Activated naive CD4-positive, alpha-beta T cell treated with anti-CD3 and anti-CD28 coated beads, Interleukin-2, amount 50 U/mL, for 24 hours (primary cell): Measurements from ENCODE around the gene ALDH1A3.

ENCODE experiments used
- H3K27ac Mint-ChIP-seq: one replicate; pipeline ENCODE4 v1.8.0; 2021; ENCODE audit warnings: mild to moderate bottlenecking, mixed read lengths
- H3K27me3 Mint-ChIP-seq: one replicate; pipeline ENCODE4 v1.8.0; 2021; ENCODE audit warnings: mixed read lengths
- H3K36me3 Mint-ChIP-seq: one replicate; pipeline ENCODE4 v1.8.0; 2021; ENCODE audit warnings: mixed read lengths
- H3K4me1 Mint-ChIP-seq: one replicate; pipeline ENCODE4 v1.8.0; 2021; ENCODE audit warnings: mixed read lengths
- H3K4me3 Mint-ChIP-seq: one replicate; pipeline ENCODE4 v1.8.0; 2021; ENCODE audit warnings: mild to moderate bottlenecking, mixed read lengths
- H3K9me3 Mint-ChIP-seq: one replicate; pipeline ENCODE4 v1.8.0; 2021; ENCODE audit warnings: mixed read lengths

ALDH1A3 gene

DNA sequence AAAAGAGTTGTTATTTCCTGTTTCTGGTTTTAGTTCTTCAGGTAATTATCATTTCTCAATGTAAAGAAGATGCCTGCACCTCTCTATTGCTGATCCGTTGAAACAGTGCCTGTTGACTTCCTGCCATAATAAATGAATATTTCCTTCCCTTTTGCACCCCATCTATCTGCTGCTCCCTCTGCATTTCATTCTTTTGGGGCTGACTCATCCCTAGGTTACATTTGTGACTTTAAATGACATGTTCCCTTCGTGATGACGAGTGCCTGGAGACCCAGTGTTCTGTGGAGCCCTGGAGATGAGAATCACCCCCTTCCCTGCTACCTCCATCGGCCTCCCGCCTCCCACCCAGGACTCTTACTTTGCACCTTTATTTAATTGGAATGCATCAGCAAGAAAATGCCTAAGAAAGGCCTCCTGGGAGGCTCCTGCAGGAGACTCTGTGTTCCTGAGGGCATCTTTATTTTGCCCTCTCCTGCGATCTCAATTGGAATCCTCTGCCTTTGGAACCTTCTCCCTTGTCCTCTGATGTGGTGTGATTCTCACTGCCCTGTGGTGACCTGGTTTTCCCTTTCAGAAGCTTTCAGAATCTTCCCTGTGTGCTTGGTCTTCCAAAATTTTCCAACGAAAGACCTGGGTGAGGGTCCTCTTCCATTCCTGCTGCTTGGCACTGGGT lies 53.2 kb downstream of the ALDH1A3 start:
- Mint-ChIP-seq H3K9me3 (no peaks in the 10 kb centered on the region), H3K27ac (no peak overlapping the region), H3K4me1 (no peaks in the 10 kb centered on the region), H3K27me3 (peaks cover 2% of the 10 kb centered on the region), H3K4me3 (no peak overlapping the region), H3K36me3 (no peaks in the 10 kb centered on the region)

DNA sequence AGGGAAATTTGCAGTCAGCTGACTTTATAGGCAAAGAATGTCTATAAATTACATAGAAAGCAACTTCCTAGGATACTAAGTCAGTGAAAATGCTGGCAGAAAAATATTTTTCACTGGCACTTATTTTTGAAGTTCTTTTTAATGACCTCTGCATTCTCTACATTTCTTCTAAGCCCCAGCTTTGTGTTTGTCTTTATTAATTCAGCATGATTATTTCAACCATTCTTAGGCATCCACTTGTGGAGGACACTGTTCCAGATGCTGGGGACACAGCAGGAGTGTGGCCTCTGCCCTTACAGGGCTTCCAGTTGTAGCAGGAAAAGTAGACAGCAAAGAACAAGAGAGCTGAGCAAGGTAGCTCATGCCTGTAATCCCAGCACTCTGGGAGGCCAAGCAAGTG lies 54.5 kb downstream of the ALDH1A3 start:
- H3K4me1 Mint-ChIP-seq, result no peaks in the 10 kb centered on the region
- H3K27me3 Mint-ChIP-seq, result peaks cover 2% of the 10 kb centered on the region
- no peak overlapping the region for H3K4me3 Mint-ChIP-seq
- no peak overlapping the region for H3K27ac Mint-ChIP-seq
- H3K9me3 Mint-ChIP-seq, result no peaks in the 10 kb centered on the region
- no peaks in the 10 kb centered on the region for H3K36me3 Mint-ChIP-seq

DNA sequence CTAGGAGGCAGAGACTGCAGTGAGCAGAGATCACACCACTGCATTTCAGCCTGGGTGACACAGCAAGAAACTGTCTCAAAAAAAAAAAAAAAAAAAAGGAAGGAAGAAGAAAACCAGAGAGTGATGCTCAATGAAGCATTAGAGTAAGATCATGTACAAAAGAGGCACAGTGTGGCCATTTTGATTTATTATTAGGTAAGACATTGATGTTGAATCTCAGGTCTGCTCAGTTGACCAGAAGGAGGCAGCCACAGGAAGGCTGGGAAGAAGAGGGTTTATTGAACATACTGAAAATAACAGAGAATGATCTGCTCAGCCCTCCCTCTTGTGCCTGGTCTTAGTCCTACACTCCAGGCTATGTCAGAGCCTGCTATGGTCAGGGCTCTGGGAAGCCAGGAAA lies 55.1 kb downstream of the ALDH1A3 start:
- no peaks in the 10 kb centered on the region for H3K9me3 Mint-ChIP-seq
- no peak overlapping the region for H3K27ac Mint-ChIP-seq
- no peaks in the 10 kb centered on the region for H3K4me1 Mint-ChIP-seq
- no peak overlapping the region for H3K4me3 Mint-ChIP-seq
- no peaks in the 10 kb centered on the region for H3K36me3 Mint-ChIP-seq
- peaks cover 2% of the 10 kb centered on the region for H3K27me3 Mint-ChIP-seq

DNA sequence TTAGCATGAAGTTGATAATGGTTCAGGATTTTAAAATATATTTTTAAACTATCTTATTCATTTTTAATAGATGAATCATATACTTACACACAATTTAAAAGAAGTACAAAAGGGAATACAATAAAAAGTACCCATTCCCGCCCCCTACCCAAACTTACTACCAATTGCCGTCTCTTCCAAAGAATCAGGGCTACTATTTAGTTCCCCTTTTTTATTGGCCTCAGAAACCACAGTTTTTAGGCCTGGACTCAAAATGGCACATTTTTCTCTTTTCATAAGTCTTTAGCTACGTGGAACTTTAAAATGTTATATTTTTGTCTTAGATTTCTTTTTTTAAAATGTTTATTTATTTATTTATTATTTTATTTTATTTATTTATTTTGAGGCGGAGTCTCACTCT lies 57.5 kb downstream of the ALDH1A3 start:
- H3K4me3 Mint-ChIP-seq, result no peak overlapping the region

DNA sequence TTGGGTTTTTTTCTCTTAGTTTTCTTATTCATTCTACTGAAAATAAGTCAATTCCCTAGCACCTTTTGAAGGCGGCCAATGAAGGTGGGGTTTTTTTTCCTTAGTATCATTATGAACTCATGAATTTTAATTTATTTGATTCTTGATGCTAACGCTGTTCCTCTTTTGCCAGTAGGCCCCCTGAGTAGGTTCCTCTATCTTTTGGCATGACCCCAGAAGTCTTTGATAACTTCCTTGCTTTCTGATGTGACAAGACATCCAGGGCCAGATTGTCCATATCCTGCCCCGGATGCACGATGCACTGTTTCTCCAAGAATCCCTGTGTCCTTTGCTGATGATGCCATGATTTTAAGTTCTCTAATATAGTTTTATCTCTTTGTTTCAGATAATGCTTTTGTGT lies 60.2 kb downstream of the ALDH1A3 start:
- Mint-ChIP-seq H3K4me3 (no peak overlapping the region), H3K36me3 (no peaks in the 10 kb centered on the region), H3K27me3 (no peaks in the 10 kb centered on the region), H3K9me3 (no peaks in the 10 kb centered on the region), H3K4me1 (no peaks in the 10 kb centered on the region), H3K27ac (no peak overlapping the region)

More for the DNA sequence above, 57.5 kb downstream of the ALDH1A3 start:
- no peaks in the 10 kb centered on the region for H3K4me1 Mint-ChIP-seq
- no peaks in the 10 kb centered on the region for H3K9me3 Mint-ChIP-seq
- H3K36me3 Mint-ChIP-seq, result no peaks in the 10 kb centered on the region
- peaks cover 2% of the 10 kb centered on the region for H3K27me3 Mint-ChIP-seq
- no peak overlapping the region for H3K27ac Mint-ChIP-seq

DNA sequence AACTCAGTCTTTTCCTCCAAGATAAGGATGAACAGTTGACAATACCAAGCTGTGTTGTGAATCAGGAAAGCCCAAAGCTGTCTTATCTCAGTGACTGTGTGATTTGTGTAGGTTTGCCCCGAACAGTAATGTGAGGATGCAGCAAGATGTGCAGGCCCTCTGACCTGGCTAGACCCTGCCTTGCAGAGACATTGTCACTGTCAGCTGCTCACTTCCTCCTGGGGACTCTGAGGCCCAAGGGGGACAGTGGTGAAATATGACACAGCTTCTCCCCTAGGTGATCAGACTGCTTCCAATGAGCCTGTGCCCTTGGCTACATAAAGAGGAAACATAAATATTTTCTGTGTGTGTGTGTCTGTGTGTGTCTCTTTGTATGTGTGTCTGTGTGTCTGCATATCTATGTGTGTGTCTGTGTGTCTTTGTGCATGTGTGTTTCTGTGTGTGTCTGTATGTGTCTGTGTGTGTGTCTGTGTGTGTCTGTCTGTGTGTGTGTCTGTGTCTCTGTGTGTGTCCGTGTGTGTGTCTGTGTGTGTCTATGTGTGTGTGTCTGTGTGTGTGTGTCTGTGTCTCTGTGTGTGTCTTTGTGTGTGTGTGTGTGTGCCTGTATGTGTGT lies 61.2 kb downstream of the ALDH1A3 start:
- H3K27me3 Mint-ChIP-seq, result no peaks in the 10 kb centered on the region
- H3K27ac Mint-ChIP-seq, result no peak overlapping the region
- H3K4me3 Mint-ChIP-seq, result no peak overlapping the region
- H3K36me3 Mint-ChIP-seq, result no peaks in the 10 kb centered on the region
- H3K9me3 Mint-ChIP-seq, result no peaks in the 10 kb centered on the region
- no peaks in the 10 kb centered on the region for H3K4me1 Mint-ChIP-seq

DNA sequence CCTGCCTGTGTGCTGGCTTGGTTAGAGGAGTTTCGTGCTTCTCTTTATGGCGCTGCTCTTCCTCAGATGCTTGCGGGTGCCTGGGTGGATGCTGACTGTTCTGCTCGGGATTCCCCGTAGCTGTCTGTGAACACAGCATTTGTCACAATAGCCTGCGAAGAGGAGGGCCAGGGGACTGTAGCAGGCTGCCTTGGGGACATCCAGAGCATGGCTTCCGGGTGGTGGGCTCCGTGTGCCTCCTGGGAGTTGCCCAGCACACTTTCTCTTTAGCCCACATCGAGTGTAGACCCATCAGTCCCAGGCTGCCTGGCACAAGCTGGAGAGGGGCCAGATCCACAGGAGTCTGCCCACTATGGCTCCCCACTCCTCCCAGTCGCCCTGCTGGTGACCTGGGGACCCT lies 61.9 kb downstream of the ALDH1A3 start:
- no peaks in the 10 kb centered on the region for H3K27me3 Mint-ChIP-seq
- H3K36me3 Mint-ChIP-seq, result no peaks in the 10 kb centered on the region
- H3K9me3 Mint-ChIP-seq, result no peaks in the 10 kb centered on the region

DNA sequence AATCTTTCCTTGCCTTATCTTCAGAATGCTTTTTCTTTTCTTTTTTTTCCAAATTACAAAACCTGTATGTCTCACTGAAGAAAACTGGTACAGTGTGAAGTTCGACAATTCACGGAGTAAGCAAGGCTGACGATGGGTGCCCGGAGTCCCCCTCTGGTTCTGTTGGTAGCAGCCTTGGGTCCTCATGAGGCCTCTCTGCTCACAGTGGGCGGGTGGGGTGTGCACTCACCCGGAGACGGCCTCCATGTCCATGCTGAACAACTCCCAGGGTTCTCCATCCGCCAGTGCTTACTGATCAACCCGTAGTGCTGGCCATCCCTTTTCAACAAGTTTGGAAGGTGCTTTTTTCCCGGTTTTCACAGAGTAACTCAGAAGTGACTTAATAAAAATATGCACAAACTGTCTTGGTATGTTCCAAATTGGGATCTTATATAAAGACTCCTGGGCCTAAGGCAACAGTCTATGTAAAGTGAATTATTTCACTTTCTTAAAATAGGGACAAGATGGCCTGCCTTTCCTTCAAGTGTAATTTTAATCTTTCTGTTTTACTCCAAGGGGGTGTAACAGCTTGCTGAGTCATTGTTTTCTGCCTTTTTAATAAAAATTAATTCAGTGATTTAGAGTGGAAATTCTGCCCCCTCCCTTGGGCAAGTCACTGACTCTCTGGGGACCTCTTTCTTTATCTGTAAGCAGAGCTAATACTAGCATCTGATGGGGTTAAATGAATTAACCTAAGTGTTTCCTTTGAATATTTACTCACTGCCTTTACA lies 63.2 kb downstream of the ALDH1A3 start:
- H3K9me3 Mint-ChIP-seq, result no peaks in the 10 kb centered on the region
- no peak overlapping the region for H3K27ac Mint-ChIP-seq

More for the DNA sequence above, 61.9 kb downstream of the ALDH1A3 start:
- Mint-ChIP-seq H3K4me3 (no peak overlapping the region), H3K27ac (no peak overlapping the region), H3K4me1 (no peaks in the 10 kb centered on the region)

DNA sequence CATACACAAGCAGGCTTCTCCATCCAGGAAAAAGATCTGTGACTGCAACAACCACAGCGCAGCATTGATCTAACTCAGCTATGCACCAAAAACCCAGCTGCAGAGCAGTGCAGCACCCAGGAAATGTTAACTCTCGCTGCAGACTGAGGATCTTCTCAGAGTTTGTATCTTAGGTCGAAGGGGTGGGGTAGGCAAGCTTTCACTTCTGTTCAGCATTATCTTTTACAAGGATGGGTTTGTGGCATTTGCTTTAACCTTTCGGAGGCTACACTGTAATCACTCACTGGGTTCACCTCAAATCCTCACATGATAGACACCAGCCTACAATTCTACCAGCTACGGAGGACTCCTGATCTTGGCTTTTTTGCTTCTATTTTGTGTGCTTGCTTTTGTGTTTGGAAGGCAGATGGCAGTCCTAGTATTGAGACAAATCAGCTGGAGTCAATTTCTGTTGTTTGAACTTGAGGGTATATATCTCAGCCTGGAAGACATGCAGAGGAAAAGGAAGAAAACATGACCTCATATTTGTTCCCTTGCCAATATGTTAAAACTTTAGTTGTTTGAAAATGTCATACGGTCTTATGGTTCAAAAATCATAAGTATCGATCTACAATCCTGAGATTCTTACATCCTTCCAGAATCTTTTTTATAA lies 64.7 kb downstream of the ALDH1A3 start:
- H3K9me3 Mint-ChIP-seq, result no peaks in the 10 kb centered on the region
- H3K36me3 Mint-ChIP-seq, result no peaks in the 10 kb centered on the region
- H3K4me1 Mint-ChIP-seq, result no peaks in the 10 kb centered on the region
- no peak overlapping the region for H3K4me3 Mint-ChIP-seq
- no peak overlapping the region for H3K27ac Mint-ChIP-seq
- peaks cover 8% of the 10 kb centered on the region for H3K27me3 Mint-ChIP-seq

More for the DNA sequence above, 63.2 kb downstream of the ALDH1A3 start:
- no peaks in the 10 kb centered on the region for H3K27me3 Mint-ChIP-seq
- H3K4me1 Mint-ChIP-seq, result no peaks in the 10 kb centered on the region
- no peaks in the 10 kb centered on the region for H3K36me3 Mint-ChIP-seq
- H3K4me3 Mint-ChIP-seq, result no peak overlapping the region

DNA sequence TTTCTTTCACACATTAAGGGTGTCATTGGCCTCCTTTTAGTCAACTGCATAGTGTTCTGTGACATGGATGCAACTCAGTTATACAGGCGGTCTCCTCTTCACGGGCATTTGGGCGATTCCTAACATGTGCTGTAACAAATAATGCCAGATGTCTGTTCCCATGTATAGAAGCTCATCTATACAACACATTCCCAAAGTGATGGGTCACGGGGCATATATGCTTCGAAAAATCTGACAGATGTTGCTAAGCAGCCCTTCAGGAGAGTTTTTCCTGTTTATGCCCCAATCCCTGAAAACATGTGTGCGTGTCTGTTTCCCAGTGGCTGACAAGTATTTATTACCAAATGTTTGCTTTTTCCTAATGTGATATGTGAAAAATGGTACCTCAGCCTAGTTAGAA lies 65.4 kb downstream of the ALDH1A3 start:
- Mint-ChIP-seq H3K27me3 (peaks cover 11% of the 10 kb centered on the region), H3K4me1 (no peaks in the 10 kb centered on the region), H3K36me3 (no peaks in the 10 kb centered on the region)

DNA sequence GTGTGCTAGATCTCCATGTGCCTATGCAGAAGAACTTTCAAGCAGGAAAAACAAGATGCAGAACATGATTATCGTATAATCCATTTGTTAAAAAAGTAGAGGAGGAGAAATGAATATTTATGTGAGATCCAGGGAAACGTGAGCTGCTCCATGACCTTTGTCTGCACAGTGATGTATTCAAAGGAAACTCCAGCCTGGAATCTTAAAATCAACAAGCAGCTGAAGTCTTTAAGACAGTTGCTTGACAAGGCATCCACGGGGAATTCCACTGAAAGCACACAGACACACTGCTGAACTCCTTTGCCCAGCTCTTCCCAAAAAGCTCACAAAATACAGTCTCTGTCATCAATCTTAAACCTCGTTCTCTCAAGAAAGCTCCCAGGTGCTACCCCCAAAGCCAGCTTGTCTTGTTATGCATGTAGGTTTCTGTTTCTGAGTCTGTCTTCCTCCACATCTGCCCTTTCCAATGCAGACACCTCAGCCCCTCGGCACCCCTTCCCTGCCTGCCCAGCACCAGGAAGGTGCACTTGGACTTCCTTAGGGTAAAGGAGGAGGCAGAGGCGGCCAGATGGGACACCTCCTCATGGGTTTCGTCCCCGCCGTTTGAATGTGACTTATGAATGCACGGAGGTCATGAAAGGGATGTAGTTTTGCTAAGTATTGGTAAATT lies 68.3 kb downstream of the ALDH1A3 start:
- Mint-ChIP-seq H3K27ac (no peak overlapping the region), H3K9me3 (no peaks in the 10 kb centered on the region)

More for the DNA sequence above, 65.4 kb downstream of the ALDH1A3 start:
- H3K4me3 Mint-ChIP-seq, result no peak overlapping the region
- H3K9me3 Mint-ChIP-seq, result no peaks in the 10 kb centered on the region
- H3K27ac Mint-ChIP-seq, result no peak overlapping the region

DNA sequence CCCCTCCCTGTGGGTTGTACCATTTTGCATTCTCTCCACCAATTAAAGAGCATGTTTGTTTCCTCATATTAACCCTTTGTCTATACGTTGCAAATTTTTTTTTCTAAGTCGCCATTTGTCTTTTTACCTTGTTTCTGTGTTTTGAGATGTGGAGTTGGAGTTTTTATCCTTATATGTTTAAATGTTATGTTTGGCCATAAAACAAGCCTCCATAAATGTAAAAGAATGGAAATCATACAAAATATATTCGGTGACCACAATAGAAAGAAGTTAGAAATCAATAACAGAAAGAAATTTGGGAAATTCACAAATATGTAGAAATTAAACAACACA lies 68.8 kb downstream of the ALDH1A3 start:
- Mint-ChIP-seq H3K27ac (no peak overlapping the region), H3K27me3 (peaks cover 11% of the 10 kb centered on the region), H3K4me3 (no peak overlapping the region)

More for the DNA sequence above, 68.3 kb downstream of the ALDH1A3 start:
- H3K27me3 Mint-ChIP-seq, result peaks cover 11% of the 10 kb centered on the region
- H3K4me3 Mint-ChIP-seq, result no peak overlapping the region
- no peaks in the 10 kb centered on the region for H3K36me3 Mint-ChIP-seq
- no peaks in the 10 kb centered on the region for H3K4me1 Mint-ChIP-seq

DNA sequence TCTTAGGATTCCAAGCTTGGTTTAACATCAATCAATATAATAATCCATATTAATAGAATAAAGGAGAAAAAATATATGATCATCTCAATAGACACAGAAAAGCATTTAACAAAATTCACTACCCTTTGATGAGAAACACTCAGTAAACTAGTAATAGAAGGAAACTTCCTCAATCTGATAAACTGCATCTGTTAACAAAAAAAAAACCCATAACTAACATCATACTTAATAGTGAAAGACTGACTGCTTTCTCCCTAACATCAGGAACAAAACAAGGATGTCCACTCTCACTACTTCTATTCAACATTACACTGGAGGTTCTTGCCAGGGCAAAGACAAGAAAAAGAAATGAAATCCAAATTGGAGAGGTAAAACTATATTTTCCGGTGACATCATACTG lies 70.1 kb downstream of the ALDH1A3 start:
- H3K4me1 Mint-ChIP-seq, result no peaks in the 10 kb centered on the region
- no peaks in the 10 kb centered on the region for H3K36me3 Mint-ChIP-seq
- H3K27me3 Mint-ChIP-seq, result peaks cover 12% of the 10 kb centered on the region
- no peak overlapping the region for H3K4me3 Mint-ChIP-seq
- no peak overlapping the region for H3K27ac Mint-ChIP-seq
- no peaks in the 10 kb centered on the region for H3K9me3 Mint-ChIP-seq

More for the DNA sequence above, 68.8 kb downstream of the ALDH1A3 start:
- H3K9me3 Mint-ChIP-seq, result no peaks in the 10 kb centered on the region
- H3K4me1 Mint-ChIP-seq, result no peaks in the 10 kb centered on the region
- H3K36me3 Mint-ChIP-seq, result no peaks in the 10 kb centered on the region

DNA sequence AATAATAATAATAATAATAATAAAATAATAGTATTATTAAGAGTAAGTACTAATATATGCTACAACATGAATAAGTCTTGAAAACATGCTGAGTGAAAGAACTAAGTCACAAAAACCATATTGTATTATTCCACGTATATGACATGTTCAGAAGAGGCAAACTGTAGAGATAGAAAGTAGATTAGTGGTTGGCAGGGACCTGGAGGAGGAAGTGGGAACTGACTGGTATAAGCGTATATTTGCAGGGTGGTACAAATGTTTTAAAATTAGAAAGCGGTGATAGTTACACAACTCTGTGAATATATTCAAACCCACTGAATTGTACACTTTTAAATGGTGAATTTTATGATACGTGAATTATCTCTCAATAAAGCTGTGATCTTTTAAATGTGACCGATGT lies 72.3 kb downstream of the ALDH1A3 start:
- Mint-ChIP-seq H3K9me3 (no peaks in the 10 kb centered on the region), H3K4me3 (no peak overlapping the region), H3K4me1 (no peaks in the 10 kb centered on the region), H3K27me3 (peaks cover 13% of the 10 kb centered on the region), H3K27ac (no peak overlapping the region), H3K36me3 (no peaks in the 10 kb centered on the region)

DNA sequence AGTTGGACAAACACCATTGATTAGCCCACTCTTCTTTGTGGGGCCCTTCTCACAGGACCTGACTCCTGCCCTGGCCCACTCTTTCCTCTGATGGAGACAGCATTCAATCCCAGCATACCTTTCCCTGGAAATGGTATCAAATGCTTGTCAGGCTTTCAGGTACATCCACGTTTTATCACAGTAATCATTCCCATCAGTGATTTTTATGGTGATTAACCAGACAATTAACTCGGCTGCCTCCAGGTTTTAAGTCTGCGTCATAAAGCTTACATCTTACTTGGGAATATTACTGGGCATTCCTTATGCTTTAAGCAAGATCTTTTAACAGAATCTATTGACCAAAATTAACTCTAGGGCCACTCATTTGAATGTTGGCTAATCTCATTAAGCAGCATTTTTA lies 72.9 kb downstream of the ALDH1A3 start:
- Mint-ChIP-seq H3K27me3 (peaks cover 13% of the 10 kb centered on the region), H3K27ac (no peak overlapping the region), H3K4me3 (no peak overlapping the region), H3K4me1 (no peaks in the 10 kb centered on the region), H3K9me3 (no peaks in the 10 kb centered on the region), H3K36me3 (no peaks in the 10 kb centered on the region)
